Measurements from ENCODE around the gene PPP2CA. TPM values are rescaled to one million over a fixed set of nuclear protein-coding genes. Genes with fewer than 3 reads are reported as not detected.

Gene PPP2CA
- total and polyA plus RNA-seq, 2 of the 13 experiments (the other 11 are each of a cell fraction or from before 2014, with no cell fraction given), result 82.4 to 171 TPM

DNA sequence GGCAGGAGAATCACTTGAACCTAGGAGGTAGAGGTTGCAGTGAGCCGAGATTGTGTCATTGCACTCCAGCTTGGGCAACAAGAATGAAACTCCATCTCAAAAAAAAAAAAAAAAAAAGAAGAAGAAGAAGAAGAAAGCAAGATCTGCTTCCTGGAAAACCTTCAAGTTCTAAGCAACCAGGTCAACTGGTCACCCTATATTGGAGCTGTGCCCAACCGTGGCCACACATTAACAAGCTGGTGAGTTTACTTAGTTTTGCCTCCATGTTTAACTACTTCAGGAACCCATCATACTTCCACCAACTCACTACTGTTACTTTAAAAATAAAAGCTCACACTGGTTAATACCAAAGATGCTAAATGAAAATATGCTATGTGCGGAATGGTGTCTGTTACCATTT lies 36.8 kb downstream of the PPP2CA start (continued):
- no peak for TF ChIP-seq ZNF367 (CRISPR knock-in tag; IDR thresholded peaks at IDR 0.05; ENCODE audit: borderline replicate concordance)

DNA sequence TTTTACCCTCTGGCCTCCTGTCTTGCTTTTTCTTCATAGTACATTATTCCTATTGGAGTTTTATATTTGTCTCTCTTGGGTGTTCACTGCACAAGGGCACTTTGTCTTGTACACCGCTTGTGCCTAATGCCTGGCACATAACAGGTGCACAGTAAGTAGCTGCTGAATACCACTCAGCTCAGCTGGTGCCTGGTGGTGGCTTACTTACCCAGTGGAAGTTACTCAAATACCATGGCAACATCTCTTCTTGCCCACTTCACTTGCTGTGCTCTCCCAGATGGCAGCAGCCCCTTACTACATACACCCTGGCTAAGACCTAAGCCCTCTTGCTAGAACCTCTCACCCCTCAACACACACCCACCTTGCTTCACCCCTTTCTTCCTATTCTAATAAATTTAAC lies 37.8 kb downstream of the PPP2CA start:
- in situ Hi-C loops (cut with HindIII; ENCODE audit: extremely low pct_ligation_motif_present, low pct_unique_long_range_greater_than_20kb), result loop anchor here (5.0 to 25.0 kb wide), 2 partner anchors 99 to 399 kb away; no protein-coding TSS in a partner anchor
- POLR2A ChIA-PET, result interaction anchor here (1.2 to 1.7 kb wide), 2 partner anchors 11 to 12 kb away, joined by 3 to 6 read pairs; partner anchors contain the start of gene SKP1
- TF ChIP-seq ATRX (CRISPR knock-in tag; IDR thresholded peaks at IDR 0.05; ENCODE audit: borderline replicate concordance) (no peak), CBX5 (CRISPR knock-in tag; IDR thresholded peaks at IDR 0.05; ENCODE audit: borderline replicate concordance) (no peak), SALL2 (CRISPR knock-in tag; IDR thresholded peaks at IDR 0.05) (no peak), ZNF430 (CRISPR knock-in tag; IDR thresholded peaks at IDR 0.05) (no peak), ZNF557 (CRISPR knock-in tag; IDR thresholded peaks at IDR 0.05) (no peak), NFE2L1 (CRISPR knock-in tag; IDR thresholded peaks at IDR 0.05; ENCODE audit: borderline replicate concordance) (no peak), RBAK (CRISPR knock-in tag; IDR thresholded peaks at IDR 0.05) (no peak), ZNF484 (CRISPR knock-in tag; IDR thresholded peaks at IDR 0.05; ENCODE audit: borderline replicate concordance, low read depth) (no peak), LCORL (IDR thresholded peaks at IDR 0.05) (no peak), LCORL (CRISPR knock-in tag; IDR thresholded peaks at IDR 0.05) (no peak), HDAC2 (CRISPR knock-in tag; IDR thresholded peaks at IDR 0.05) (no peak), NFYB (CRISPR knock-in tag; IDR thresholded peaks at IDR 0.05) (no peak), ZNF841 (CRISPR knock-in tag; IDR thresholded peaks at IDR 0.05; ENCODE audit: borderline replicate concordance) (no peak), KLF12 (CRISPR knock-in tag; IDR thresholded peaks at IDR 0.05; ENCODE audit: borderline replicate concordance) (no peak)
- TF ChIP-seq, protein P1, sequence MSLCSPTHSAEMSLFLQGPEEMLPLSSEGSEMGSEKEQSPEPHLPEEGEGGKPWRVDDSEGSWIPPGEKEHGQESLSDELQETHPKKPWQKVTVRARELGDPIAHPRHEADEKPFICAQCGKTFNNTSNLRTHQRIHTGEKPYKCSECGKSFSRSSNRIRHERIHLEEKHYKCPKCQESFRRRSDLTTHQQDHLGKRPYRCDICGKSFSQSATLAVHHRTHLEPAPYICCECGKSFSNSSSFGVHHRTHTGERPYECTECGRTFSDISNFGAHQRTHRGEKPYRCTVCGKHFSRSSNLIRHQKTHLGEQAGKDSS (CRISPR knock-in tag; IDR thresholded peaks at IDR 0.05; ENCODE audit: borderline replicate concordance, low read depth), result no peak
- TF ChIP-seq, protein P2, sequence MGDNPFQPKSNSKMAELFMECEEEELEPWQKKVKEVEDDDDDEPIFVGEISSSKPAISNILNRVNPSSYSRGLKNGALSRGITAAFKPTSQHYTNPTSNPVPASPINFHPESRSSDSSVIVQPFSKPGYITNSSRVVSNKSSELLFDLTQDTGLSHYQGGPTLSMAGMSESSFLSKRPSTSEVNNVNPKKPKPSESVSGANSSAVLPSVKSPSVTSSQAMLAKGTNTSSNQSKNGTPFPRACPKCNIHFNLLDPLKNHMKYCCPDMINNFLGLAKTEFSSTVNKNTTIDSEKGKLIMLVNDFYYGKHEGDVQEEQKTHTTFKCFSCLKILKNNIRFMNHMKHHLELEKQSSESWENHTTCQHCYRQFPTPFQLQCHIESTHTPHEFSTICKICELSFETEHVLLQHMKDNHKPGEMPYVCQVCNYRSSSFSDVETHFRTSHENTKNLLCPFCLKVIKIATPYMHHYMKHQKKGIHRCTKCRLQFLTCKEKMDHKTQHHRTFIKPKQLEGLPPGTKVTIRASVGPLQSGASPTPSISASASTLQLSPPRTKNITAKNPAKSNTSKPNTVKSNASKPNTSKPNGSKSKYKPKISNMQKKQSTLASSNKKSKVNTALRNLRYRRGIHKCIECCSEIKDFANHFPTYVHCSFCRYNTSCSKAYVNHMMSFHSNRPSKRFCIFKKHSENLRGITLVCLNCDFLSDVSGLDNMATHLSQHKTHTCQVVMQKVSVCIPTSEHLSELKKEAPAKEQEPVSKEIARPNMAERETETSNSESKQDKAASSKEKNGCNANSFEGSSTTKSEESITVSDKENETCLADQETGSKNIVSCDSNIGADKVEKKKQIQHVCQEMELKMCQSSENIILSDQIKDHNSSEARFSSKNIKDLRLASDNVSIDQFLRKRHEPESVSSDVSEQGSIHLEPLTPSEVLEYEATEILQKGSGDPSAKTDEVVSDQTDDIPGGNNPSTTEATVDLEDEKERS (CRISPR knock-in tag; IDR thresholded peaks at IDR 0.05), result no peak
- TF ChIP-seq, protein P3, sequence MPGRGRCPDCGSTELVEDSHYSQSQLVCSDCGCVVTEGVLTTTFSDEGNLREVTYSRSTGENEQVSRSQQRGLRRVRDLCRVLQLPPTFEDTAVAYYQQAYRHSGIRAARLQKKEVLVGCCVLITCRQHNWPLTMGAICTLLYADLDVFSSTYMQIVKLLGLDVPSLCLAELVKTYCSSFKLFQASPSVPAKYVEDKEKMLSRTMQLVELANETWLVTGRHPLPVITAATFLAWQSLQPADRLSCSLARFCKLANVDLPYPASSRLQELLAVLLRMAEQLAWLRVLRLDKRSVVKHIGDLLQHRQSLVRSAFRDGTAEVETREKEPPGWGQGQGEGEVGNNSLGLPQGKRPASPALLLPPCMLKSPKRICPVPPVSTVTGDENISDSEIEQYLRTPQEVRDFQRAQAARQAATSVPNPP (CRISPR knock-in tag; IDR thresholded peaks at IDR 0.05), result no peak
- TF ChIP-seq, protein P4, sequence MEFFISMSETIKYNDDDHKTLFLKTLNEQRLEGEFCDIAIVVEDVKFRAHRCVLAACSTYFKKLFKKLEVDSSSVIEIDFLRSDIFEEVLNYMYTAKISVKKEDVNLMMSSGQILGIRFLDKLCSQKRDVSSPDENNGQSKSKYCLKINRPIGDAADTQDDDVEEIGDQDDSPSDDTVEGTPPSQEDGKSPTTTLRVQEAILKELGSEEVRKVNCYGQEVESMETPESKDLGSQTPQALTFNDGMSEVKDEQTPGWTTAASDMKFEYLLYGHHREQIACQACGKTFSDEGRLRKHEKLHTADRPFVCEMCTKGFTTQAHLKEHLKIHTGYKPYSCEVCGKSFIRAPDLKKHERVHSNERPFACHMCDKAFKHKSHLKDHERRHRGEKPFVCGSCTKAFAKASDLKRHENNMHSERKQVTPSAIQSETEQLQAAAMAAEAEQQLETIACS (CRISPR knock-in tag; IDR thresholded peaks at IDR 0.05), result no peak

More for the DNA sequence above, 37.8 kb downstream of the PPP2CA start:
- ATAC-seq, result no peak; the same call in 2 of the 3 replicates
- Histone ChIP-seq H3K27me3 (ENCODE audit: control insufficient read depth in 1 of 2, insufficient read depth in 2 of 2, low read length in 2 of 2) (no peaks in the 10 kb centered on the region), H3K9ac (ENCODE audit: insufficient read depth, low read depth, low read length) (no peak overlapping the region), H2AFZ (ENCODE audit: low read length) (no peak overlapping the region), H3K79me2 (ENCODE audit: insufficient read depth, low read length) (no peaks in the 10 kb centered on the region), H3K4me2 (ENCODE audit: low read depth, low read length) (no peak overlapping the region), H3K4me1 (ENCODE audit: insufficient read depth, low read length) (peaks cover 14% of the 10 kb centered on the region), H3K27ac (ENCODE audit: extremely low read length, insufficient read depth, low read length) (no peak overlapping the region), H3K36me3 (replicated peaks in 1 of 2; ENCODE audit: control insufficient read depth in 1 of 2, insufficient read depth in 2 of 2, low read length in 2 of 2) (no peaks in the 10 kb centered on the region), H3K4me3 (replicated peaks in 1 of 3; ENCODE audit: insufficient read depth in 1 of 3, low read depth in 2 of 3, low read length in 3 of 3) (no peak overlapping the region), H3K9me3 (ENCODE audit: low read length) (no peaks in the 10 kb centered on the region), H4K20me1 (ENCODE audit: insufficient read depth, low read length) (no peaks in the 10 kb centered on the region)
- no peak for FAIRE-seq
- no peak for DNase-seq (ENCODE audit: low spot score)
- intact Hi-C loops (cut with micrococcal nuclease; ENCODE audit: unreplicated experiment), result loop anchor here (10.0 kb wide), 1 partner anchor 197 kb away; no protein-coding TSS in a partner anchor
- CTCF ChIA-PET (ENCODE audit: low intra/inter-chr PET ratio, low total read pairs), result no interaction called here
- no TSS peak for BruUV-seq (replicated peaks)
- 94% methylated on average over 1 of the region's 1 CpG for WGBS (ENCODE audit: low lambda C conversion rate)

Data from HepG2 (cell line).